ENCODE data around the gene DHX40.
"Not testable (repeated sequence)": the region's sequence is repeated elsewhere in the genome, so short reads cannot be mapped to it uniquely, and the experiment has no call there.

The DHX40 gene

GRCh38 chr17:59565171-59565958 lies at the start of gene DHX40:
DHX40 (plus strand) TSS chr17:59565610; CDS start chr17:59565672, 62 bp downstream.
- peak; percentile 97 for DNase-seq

DNA sequence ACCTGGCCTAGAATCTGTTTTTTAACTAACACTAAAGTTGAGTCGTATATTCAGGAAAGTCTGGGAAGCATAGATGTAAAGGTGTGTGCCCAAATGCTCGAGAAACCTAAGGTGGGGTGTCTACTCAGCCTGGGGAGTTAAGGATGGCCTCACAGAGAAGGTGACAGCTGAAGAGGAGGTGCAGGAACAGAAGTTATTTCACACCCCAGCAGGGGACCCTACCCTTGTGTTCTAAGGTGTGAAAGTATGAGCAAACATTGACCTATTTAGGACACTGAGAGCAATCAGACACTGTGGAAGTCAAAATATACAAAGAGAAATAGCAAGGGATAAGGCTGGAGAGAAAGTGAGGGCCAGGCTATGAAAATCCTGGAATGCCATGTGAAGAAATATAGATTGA lies 49.0 kb upstream of the DHX40 start:
- no peak for DNase-seq

- no peak for DNase-seq
Observed at GRCh38 chr17:59519132-59519531, 46.3 kb upstream of the DHX40 start.

DNA sequence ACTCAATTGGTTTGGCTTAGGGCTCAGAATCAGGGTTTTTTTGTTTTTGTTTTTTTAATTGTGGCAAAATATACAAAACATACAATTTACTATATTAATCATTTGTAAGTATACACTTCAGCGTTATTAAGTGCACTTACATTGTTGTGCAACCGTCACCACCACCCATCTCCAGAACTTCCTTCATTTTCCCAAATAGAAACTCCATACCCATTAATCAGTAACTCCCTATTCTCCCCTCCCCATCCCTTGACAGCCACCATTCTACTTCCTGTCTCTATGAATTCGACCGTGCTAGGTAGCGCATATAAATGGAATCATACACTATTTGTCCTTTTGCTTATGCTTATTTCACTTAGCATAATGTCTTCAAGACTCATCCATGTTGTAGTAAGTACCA lies 45.2 kb upstream of the DHX40 start:
- DNase-seq, result no peak

DNA sequence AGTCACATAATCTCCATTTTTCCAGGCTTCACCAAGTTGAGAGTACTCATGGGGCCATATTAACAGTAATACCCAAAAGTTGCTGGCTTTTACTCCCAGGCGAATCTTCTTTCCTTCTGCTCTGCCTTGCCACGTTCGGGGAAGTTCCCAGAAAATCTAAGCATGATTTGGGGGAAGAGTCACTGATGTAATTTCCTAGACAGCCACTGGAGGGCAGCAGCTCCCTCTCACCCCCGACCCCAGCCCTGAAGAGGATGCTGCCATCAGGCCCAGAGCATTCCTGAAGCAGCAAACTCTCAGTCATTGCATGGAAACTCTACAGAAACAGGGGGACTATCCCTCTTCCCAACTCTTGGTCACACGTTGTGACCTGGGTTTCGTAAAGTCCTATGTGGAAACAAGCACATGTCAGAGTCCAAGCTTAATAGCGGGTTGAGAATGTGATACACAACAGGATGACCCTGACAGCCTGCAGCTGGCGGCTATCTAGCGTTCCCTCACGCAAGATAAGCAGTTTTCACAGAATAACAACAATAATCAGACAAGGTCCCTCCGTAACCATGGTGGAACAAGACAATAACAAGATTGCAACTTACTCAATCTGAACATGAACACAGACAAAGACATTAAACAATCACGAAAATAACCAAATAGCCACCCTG lies 43.8 kb upstream of the DHX40 start:
- DNase-seq, result peak; percentile 74

GRCh38 chr17:59524930-59525329 lies 40.5 kb upstream of the DHX40 start:
- DNase-seq, result not testable (repeated sequence)

GRCh38 chr17:59525668-59526067 lies 39.7 kb upstream of the DHX40 start:
- no peak for DNase-seq

- DNase-seq, result no peak
Observed at GRCh38 chr17:59526451-59526850, 39.0 kb upstream of the DHX40 start.

DNA sequence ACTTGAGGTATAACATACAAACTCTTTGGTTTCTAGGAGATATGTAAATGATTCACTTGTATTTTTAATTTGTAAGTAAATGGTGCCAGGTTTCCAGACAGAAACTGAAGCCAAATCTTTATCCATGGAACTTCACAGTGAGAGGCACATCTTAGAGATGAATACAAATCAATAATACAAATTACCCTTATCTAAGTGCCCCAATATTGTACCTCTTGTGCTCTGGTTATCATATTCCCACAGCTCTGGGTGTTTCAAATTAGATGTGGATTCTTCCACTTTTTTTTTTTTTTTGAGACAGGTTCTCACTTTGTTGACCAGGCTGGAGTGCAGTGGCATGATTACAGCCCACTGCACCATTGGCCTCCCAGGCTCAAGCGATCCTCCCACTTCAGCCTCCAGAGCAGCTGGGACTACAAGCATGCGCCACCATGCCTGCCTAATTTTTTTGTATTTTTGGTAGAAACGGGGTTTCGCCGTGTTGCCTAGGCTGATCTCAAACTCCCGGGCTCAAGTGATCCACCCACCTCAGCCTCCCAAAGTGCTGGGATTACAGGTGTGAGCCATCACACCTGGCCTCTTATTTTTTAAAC lies 38.0 kb upstream of the DHX40 start:
- no peak for DNase-seq

DNA sequence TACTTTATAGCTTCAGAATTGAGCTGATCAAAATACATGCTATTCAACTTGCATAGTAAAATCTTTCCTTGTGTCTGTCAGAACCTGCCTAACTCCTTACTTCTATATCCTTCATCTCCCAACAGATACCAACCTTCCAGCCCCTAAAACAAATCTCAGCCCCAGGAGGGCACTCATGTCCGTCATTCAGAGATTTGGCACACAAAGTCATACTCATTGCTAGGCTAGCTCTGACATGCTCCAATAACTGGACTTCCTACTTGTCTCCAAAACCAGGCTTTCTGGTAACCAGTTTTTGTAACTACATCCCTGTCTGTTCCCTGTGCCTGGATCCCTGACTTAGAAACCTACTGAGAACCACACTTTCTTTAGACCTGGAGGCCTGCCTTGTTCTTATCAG lies 37.5 kb upstream of the DHX40 start:
- no peak for DNase-seq

DNA sequence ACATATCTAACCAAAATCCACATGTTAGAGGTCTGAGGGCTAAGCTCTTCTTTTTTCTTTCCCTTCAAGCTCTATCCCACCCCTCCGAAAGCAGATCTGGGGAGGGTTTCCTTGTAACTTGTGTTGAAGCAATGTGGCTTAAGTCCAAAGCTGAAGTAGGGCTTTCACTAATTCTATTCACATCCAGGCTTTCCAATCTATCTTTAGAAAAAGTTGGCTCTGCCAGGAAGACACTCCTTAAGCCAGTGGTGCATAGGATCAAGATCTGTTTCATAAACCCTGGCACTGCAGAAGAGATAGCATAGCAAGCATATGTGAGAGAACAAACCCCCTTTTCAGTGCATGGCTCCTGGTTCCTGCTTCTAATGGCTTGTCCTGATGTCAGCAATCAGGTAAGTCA lies 34.9 kb upstream of the DHX40 start:
- no peak for DNase-seq

GRCh38 chr17:59533694-59534093 lies 31.7 kb upstream of the DHX40 start:
- no peak for DNase-seq

GRCh38 chr17:59534583-59534982 lies 30.8 kb upstream of the DHX40 start:
- DNase-seq, result no peak

GRCh38 chr17:59538195-59538909 lies 27.1 kb upstream of the DHX40 start:
- DNase-seq, result no peak

DNA sequence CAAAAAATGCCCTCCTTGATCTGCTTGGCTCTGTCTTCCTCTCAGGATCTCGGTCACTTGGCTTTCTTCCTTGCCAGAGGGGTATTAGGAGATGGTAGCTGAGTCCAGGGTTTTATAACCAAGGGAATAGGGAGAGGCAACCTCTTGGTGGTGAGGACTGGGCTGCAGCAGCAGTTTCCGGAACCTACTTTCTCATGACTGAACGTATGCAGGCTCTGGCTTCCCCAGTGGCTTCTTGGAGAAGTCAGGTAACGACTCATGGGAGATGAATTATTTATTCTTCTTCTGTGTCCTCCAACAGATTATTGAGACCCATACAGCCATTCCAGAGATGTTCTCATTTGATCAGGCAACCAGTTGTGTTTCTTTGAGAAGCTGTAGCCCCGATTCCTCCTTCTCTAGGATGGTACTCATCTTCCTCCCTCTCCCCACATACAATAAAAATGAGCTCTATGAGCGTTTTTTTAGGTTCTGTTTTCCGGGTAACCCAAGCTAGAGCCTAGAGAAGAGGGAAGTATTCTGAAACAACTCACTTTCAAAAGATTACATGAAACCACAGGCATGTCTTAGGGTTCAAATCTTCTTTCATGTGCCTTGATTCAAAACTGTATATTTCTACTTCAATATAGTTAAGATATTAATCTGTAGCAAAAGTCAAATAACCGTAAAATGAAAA lies 22.3 kb upstream of the DHX40 start:
- no peak for DNase-seq

GRCh38 chr17:59545942-59546341 lies 19.5 kb upstream of the DHX40 start:
- no peak for DNase-seq

- DNase-seq, result peak; percentile 90
Observed at GRCh38 chr17:59547131-59547915, 18.1 kb upstream of the DHX40 start.

DNA sequence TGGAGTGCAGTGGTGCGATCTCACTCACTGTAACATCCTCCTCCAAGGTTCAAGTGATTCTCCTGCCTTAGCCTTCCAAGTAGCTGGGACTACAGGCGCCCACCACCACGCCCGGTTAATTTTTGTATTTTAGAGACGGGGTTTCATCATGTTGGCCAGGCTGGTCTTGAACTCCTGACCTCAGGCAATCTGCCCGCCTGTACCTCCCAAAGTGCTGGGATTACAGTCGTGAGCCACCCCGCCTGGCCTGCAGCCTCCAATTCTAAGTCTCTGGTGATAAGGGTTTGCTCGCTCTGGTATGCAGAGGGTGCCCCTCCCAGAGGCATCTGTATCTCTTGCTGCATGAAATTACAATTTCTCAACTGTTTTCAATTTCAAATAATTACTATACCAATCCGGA lies 16.4 kb upstream of the DHX40 start:
- DNase-seq, result not testable (repeated sequence)

DNA sequence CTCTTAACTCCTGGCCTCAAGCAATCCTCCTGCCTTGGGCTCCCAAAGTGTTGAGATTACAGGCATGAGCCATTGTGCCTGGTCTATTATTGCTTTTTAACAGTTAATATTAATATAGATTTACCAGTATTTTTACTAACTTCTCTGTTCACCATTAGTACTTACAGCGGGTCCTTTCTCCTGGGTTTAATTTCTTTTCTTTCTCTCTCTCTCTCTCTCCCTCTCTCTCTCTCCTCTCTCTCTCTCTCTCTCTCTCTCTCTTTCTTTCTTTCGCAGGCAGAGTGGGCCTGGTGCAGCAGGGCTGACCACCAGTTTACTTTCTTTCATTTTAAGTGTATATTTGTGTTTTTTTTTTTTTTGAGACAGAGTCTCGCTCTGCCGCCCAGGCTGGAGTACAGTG lies 14.7 kb upstream of the DHX40 start:
- DNase-seq, result no peak

- DNase-seq, result no peak
Observed at GRCh38 chr17:59558039-59558438, 7.4 kb upstream of the DHX40 start.

GRCh38 chr17:59558953-59559352 lies 6.5 kb upstream of the DHX40 start:
- DNase-seq, result no peak

DNA sequence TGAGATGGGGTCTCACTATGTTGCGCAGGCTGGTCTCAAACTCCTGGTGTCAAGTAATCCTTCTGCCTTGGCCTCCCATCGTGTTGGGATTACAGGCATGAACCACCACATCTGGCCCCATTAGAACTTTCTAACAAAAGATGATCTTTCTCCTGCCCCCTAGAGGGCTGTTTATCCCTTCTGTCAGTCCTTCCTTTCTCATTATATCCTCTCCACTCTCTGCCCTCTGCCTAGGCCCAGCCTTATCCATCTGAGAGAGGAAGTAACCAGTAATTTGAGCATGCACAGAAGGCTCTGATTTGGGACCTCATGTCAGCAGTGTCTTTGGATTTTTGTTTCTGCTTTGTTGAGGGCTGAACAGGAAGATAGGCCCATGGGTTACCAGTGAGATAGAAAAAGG lies 4.4 kb upstream of the DHX40 start:
- no peak for DNase-seq
